ENCODE measurements around the gene PPM1B. TPM values are rescaled to one million over a fixed set of nuclear protein-coding genes. Genes with fewer than 3 reads are reported as not detected.
A peak's percentile ranks its signal among the peaks of the same experiment; 100 is the strongest.
"Not testable (repeated sequence)": the region's sequence is repeated elsewhere in the genome, so short reads cannot be mapped to it uniquely, and the experiment has no call there.

Gene PPM1B
- total RNA-seq, 4 donors from 2014 or later, result 49.1 to 63.5 (median 55.1) TPM

- peak; percentile 95 for ATAC-seq (ENCODE audit: low FRiP score)
- DNase-seq (ENCODE audit: low spot score), result peak; percentile 98
- TF ChIP-seq CTCF (IDR thresholded peaks at IDR 0.05), result no peak
Measured at GRCh38 chr2:44167908-44168680, 581 bp upstream of the PPM1B start.

GRCh38 chr2:44169155-44169898 is 652 bp downstream of the PPM1B start:
- DNase-seq (ENCODE audit: low spot score) (no peak), ATAC-seq (ENCODE audit: low FRiP score) (no peak)
- TF ChIP-seq CTCF (IDR thresholded peaks at IDR 0.05), result no peak

GRCh38 chr2:44170311-44170717 is 1.6 kb downstream of the PPM1B start:
- ATAC-seq (ENCODE audit: low FRiP score) (no peak), DNase-seq (ENCODE audit: low spot score) (no peak)
- TF ChIP-seq CTCF (IDR thresholded peaks at IDR 0.05), result no peak

GRCh38 chr2:44171018-44171417 is 2.3 kb downstream of the PPM1B start:
- ATAC-seq (ENCODE audit: low FRiP score) (peak; percentile 14), DNase-seq (ENCODE audit: low spot score) (no peak)
- no peak for TF ChIP-seq CTCF (IDR thresholded peaks at IDR 0.05)

GRCh38 chr2:44171442-44171841 is 2.8 kb downstream of the PPM1B start:
- not testable (repeated sequence) for DNase-seq (ENCODE audit: low spot score); ATAC-seq (ENCODE audit: low FRiP score)

- no peak for TF ChIP-seq CTCF (IDR thresholded peaks at IDR 0.05)
- DNase-seq (ENCODE audit: low spot score), result no peak
- no peak for ATAC-seq (ENCODE audit: low FRiP score)
Measured at GRCh38 chr2:44172576-44172975, 3.9 kb downstream of the PPM1B start.

GRCh38 chr2:44178950-44179349 is 10.3 kb downstream of the PPM1B start:
- DNase-seq (ENCODE audit: low spot score), result no peak
- no peak for TF ChIP-seq CTCF (IDR thresholded peaks at IDR 0.05)
- ATAC-seq (ENCODE audit: low FRiP score), result no peak

Data from omental fat pad (tissue), 4 donors.